ENCODE data around the gene DHH. TPM values are rescaled to one million over a fixed set of nuclear protein-coding genes. Genes with fewer than 3 reads are reported as not detected.

Gene DHH
- total RNA-seq, 1 donor from 2014 or later: not detected

GRCh38 chr12:49055978-49056754, 38.4 kb downstream of the DHH start:
- FAIRE-seq (peak; percentile 94), DNase-seq (ENCODE audit: low read depth) (peak; percentile 80)
- no peaks in the 10 kb centered on the region for H3K27me3 ChIP-seq (ENCODE audit: control insufficient read depth, insufficient read depth, low read length)
- H3K4me3 ChIP-seq (ENCODE audit: low read depth, low read length): no peak overlapping the region
- TF ChIP-seq, protein P1, sequence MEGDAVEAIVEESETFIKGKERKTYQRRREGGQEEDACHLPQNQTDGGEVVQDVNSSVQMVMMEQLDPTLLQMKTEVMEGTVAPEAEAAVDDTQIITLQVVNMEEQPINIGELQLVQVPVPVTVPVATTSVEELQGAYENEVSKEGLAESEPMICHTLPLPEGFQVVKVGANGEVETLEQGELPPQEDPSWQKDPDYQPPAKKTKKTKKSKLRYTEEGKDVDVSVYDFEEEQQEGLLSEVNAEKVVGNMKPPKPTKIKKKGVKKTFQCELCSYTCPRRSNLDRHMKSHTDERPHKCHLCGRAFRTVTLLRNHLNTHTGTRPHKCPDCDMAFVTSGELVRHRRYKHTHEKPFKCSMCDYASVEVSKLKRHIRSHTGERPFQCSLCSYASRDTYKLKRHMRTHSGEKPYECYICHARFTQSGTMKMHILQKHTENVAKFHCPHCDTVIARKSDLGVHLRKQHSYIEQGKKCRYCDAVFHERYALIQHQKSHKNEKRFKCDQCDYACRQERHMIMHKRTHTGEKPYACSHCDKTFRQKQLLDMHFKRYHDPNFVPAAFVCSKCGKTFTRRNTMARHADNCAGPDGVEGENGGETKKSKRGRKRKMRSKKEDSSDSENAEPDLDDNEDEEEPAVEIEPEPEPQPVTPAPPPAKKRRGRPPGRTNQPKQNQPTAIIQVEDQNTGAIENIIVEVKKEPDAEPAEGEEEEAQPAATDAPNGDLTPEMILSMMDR (IDR thresholded peaks at IDR 0.05; ENCODE audit: insufficient read depth, low read length, severe bottlenecking): no peak
- peaks cover 31% of the 10 kb centered on the region for H3K36me3 ChIP-seq (ENCODE audit: control insufficient read depth, insufficient read depth, low read length)

- TF ChIP-seq, protein P1 (IDR thresholded peaks at IDR 0.05; ENCODE audit: insufficient read depth, low read length, severe bottlenecking): no peak
- peaks cover 42% of the 10 kb centered on the region for H3K36me3 ChIP-seq (ENCODE audit: control insufficient read depth, insufficient read depth, low read length)
- H3K27me3 ChIP-seq (ENCODE audit: control insufficient read depth, insufficient read depth, low read length): no peaks in the 10 kb centered on the region
- no peak for DNase-seq (ENCODE audit: low read depth)
- H3K4me3 ChIP-seq (ENCODE audit: low read depth, low read length): no peak overlapping the region
- FAIRE-seq: no peak
Measured at GRCh38 chr12:49055092-49055491, 39.5 kb downstream of the DHH start.

GRCh38 chr12:49054524-49054923, 40.1 kb downstream of the DHH start:
- no peak for FAIRE-seq
- Histone ChIP-seq H3K36me3 (ENCODE audit: control insufficient read depth, insufficient read depth, low read length) (peaks cover 48% of the 10 kb centered on the region), H3K27me3 (ENCODE audit: control insufficient read depth, insufficient read depth, low read length) (no peaks in the 10 kb centered on the region), H3K4me3 (ENCODE audit: low read depth, low read length) (no peak overlapping the region)
- TF ChIP-seq, protein P1 (IDR thresholded peaks at IDR 0.05; ENCODE audit: insufficient read depth, low read length, severe bottlenecking): no peak
- no peak for DNase-seq (ENCODE audit: low read depth)

DNA sequence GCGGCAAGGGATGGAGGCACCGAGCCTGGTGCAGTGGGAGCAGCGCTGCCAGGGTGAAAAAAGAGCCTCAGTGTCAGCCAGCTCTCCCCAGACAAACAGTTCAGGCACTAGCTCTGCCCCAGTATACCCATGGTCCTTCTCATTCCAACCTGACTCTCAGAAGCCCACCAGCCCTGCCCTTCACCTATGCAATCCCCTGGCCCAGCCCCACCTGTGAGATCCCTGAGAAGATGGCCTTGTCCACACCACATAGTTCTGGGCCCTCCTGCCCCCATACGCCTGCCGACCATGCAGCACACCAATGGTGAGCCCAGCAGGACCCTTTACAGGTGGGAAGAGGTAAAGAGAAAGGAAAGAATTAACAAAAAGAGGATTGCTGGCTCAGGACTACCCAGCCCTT, 40.5 kb downstream of the DHH start:
- no peak for DNase-seq (ENCODE audit: low read depth)
- H3K36me3 ChIP-seq (ENCODE audit: control insufficient read depth, insufficient read depth, low read length): peaks cover 51% of the 10 kb centered on the region
- FAIRE-seq: no peak

DNA sequence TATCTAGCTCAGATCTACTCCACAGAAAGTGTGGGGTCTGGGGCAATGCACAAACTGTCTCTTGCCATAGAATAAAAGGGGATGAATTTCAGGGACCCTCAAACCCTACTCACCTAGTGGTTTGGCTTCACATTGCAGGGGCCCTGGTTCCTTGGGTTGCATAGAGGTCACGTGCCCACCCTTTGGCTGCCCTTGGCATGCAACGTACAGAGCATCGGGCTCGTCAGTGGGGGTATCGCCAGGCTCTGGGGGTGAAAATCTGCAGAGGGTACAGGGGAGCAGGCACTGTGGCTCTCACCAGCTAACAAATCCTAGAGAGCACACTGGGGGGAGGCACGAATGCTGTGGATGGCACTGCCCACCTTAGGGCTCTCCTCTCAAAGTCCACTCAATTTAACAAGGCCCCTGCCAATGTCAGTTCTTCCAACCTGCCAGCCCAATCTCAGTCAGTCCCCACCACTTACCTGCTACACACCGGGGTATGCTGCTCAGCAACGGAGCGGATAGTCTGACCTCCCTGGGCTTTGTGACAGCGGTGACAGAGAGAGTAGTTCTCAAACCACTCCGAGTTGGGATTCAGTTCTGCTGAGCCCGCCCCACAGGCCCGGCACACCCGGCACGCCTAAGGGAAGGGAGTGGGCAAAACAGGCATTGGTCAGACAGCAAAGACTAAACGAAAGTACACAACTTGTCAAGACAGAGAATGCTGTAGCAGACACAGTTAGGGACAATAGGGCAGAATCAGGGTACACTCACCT, 42.0 kb downstream of the DHH start:
- FAIRE-seq: no peak
- Histone ChIP-seq H3K27me3 (ENCODE audit: control insufficient read depth, insufficient read depth, low read length) (no peaks in the 10 kb centered on the region), H3K36me3 (ENCODE audit: control insufficient read depth, insufficient read depth, low read length) (peaks cover 64% of the 10 kb centered on the region), H3K4me3 (ENCODE audit: low read depth, low read length) (no peak overlapping the region)
- no peak for DNase-seq (ENCODE audit: low read depth)
- TF ChIP-seq, protein P1 (IDR thresholded peaks at IDR 0.05; ENCODE audit: insufficient read depth, low read length, severe bottlenecking): no peak

More for the DNA sequence above, 40.5 kb downstream of the DHH start:
- H3K4me3 ChIP-seq (ENCODE audit: low read depth, low read length): no peak overlapping the region
- no peaks in the 10 kb centered on the region for H3K27me3 ChIP-seq (ENCODE audit: control insufficient read depth, insufficient read depth, low read length)
- TF ChIP-seq, protein P1 (IDR thresholded peaks at IDR 0.05; ENCODE audit: insufficient read depth, low read length, severe bottlenecking): no peak

All from bronchial epithelial cell (primary cell).